GM19438 (cell line): Measurements from ENCODE around the gene EFEMP1.
"Not testable (repeated sequence)": the region's sequence is repeated elsewhere in the genome, so short reads cannot be mapped to it uniquely, and the experiment has no call there.

ENCODE experiments used
- ATAC-seq: cut with Tn5 transposase; IDR thresholded peaks from one replicate; pipeline ENCODE4 v1.9.1; 2021; ENCODE audit warnings: low read depth; ENCODE audit not compliant: unreplicated experiment

The EFEMP1 gene

DNA sequence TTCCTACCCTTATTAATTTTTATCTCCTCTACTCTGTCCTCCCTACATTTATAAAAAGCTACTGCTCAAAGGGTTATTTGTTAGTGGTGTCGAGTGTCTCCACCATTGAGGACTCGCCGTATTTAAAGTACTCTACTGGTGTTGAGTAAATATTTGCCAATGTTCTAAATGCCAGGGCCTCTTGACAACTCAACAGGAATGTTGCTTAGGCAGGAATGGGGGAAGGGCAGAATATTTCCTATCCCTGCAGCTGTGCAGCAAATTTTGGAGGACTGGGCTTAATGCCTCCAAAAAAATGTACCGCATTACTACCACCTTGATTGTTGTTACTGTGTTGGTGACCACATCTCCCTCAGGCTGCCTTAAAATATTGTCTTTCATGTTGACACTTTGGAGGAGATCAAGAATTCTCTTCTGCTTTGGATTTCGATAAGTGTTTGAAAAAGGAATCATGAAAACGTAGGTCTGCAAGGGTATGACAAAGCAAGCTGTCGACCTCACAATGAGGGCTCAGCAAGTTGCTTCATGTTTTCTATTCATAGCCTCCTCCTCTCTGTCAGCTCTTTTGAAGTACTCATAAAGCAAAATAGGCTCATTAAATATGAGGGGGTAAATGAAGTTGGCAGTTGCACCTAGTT, 84.3 kb downstream of the EFEMP1 start:
- ATAC-seq: no peak

DNA sequence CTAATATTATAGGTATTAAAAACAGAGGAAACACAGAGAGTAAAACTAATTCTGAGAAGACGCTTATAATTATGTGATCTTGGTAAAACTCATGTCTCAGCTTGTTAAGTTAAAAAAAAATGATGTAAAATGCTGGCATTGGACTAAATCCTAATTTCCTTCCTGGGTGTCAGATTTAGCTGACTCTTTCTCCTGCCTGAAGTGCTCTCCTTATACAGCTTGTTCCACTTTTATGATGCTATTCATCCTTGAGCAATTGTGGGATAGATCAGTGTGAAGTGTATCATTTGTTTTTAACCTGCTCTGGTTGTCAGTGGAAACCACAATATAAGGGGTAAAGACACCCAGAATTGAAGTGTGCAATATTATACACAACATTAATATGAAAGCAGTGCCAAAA, 84.9 kb downstream of the EFEMP1 start:
- ATAC-seq: no peak

DNA sequence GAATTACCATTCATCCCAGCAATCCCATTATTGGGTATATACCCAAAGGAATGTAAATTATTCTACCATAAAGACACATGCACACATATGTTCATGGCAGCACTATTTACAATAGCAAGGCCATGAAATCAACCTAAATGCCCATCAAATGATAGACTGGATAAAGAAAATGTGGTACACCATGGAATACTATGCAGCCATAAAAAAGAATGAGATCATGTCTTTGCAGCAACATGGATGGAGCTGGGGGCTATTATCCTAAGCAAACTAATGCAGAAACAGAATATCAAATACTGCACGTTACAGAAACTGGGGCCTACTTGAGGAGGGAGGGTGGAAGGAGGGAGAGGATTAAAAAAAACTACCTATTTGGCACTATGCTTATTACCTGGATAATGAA, 85.5 kb downstream of the EFEMP1 start:
- not testable (repeated sequence) for ATAC-seq

DNA sequence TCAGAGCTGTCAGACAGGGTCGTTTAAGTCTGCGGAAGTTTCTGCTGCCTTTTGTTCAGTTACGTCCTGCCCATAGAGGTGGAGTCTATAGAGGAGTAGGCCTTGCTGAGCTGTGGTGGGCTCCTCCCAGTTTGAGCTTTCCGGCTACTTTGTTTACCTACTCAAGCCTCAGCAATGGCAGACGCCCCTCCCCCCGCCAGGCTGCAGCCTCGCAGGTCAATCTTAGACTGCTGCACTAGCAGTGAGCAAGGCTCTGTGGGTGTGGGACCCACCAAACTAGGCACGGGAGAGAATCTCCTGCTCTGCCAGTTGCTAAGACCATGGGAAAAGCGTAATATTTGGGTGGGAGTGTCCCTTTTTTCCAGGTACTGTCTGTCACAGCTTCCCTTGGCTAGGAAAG, 86.5 kb downstream of the EFEMP1 start:
- ATAC-seq: no peak

DNA sequence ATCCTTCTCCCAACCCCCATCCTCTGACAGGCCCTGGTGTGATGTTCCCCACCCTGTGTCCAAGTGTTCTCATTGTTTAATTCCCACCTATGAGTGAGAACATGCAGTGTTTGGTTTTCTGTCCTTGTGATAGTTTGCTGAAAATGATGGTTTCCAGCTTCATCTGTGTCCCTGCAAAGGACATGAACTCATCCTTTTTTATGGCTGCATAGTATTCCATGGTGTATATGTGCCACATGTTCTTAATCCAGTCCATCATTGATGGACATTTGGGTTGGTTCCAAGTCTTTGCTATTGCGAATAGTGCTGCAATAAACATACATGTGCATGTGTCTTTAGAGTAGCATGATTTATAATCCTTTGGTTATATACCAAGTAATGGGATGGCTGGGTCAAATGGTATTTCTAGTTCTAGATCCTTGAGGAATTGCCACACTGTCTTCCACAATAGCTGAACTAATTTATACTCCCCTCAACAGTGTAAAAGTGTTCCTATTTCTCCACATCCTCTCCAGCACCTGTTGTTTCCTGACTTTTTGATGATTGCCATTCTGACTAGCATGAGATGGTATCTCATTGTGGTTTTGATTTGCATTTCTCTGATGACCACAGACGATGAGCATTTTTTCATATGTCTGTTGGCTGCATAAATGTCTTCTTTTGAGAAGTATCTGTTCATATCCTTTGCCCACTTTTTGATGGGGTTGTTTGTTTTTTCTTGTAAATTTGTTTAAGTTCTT, 91.7 kb downstream of the EFEMP1 start:
- not testable (repeated sequence) for ATAC-seq

DNA sequence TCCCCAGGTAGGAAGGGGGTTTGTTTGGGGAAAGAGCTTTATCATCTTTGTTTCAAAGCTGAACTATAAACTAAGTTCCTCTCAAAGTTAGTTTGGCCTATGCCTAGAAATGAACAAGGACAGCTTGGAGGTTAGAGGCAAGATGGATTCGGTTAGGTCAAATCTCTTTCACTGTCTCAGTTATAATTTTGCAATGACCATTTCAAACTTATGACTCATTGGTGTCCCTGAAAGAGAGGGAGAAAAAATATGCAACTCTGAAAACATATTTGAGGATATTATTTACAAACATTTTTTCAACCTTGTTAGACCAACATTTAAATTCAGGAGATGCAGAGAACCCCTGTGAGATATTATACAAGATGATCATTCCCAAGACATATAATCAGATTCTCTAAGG, 95.7 kb downstream of the EFEMP1 start:
- no peak for ATAC-seq

DNA sequence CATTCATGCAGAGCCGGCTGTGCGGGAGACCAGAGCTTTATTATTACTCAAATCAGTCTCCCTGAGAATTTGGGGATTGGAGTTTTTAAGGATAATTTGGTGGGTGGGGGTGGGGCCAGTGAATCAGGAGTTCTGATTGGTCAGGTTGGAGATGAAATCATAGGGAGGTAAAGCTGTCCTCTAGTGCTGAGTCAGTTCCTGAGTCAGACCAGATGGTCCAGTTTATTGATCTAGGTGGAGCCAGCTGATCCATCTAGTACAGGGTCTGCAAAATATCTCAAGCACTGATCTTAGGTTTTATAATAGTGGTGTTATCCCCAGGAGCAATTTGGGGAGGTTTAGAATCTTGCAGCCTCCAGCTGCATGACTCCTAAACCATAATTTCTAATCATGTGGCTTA, 96.2 kb downstream of the EFEMP1 start:
- ATAC-seq: not testable (repeated sequence)

DNA sequence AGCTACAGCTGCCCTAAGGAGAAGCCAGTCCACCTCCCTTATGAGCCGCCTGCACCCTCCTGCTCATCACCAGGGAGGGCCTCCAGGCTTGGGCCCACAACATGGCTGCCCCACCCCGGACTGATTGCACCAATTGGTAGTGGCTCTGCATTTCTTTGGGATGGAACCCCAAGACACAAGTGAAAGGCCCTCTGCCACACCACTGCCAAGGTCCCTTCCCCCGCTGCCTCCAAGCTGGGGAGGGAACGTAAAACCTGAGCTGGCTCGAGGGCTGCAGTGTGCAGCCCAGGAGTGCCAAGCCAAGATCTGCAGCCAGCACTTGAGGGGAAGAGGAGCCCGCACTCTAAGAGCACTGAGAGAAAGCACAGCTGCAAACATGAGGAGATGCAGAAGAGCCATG, 97.3 kb downstream of the EFEMP1 start:
- no peak for ATAC-seq

DNA sequence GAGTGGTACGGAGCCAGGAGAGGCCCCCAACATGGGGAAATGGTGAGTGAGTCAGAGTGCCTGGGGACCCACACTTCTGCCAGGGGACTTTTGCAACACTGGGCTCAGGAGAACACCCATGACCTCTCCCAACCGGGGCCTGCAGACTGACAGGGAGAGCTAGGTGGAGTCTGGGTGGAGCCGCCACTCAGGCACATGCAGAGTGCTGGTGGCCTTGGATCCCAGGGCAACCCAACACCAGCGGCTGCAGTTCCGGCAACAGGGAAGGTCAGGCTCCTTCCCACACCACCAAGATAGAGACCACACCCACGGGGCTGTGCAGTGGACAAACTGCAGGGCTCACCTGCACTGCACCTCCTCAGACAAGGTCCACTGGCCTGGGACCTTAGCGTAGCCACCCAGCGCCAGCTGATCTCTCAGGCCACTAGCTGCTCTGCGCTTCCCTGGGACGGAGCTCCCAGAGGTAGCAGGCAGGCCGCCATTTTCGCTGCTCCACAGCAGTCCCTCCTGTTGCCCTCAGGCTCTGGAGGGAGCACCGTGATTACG, 99.0 kb downstream of the EFEMP1 start:
- ATAC-seq: no peak
